Keratinocyte (primary cell): ENCODE results near the gene ZNF564. TPM values are rescaled to one million over a fixed set of nuclear protein-coding genes. Genes with fewer than 3 reads are reported as not detected.

Source experiments
- DNase-seq: peaks from one replicate; pipeline ENCODE4 v3.0.0-alpha.2; 2011; ENCODE audit warnings: low read depth, missing footprints, low spot score
- FAIRE-seq: peaks from 2 replicates; lab custom pipeline; 2011; peaks lifted over from hg19 to GRCh38; lab: Jason Lieb, UNC
- H2AFZ ChIP-seq: 2 replicates; pipeline ENCODE4 v1.6.0; 2012; ENCODE audit warnings: low read length, control low read depth, inconsistent platforms; ENCODE audit not compliant: control insufficient read depth
- H3K27ac ChIP-seq: 2 replicates; pipeline ENCODE4 v1.5.1; 2011; ENCODE audit warnings: low read length; ENCODE audit not compliant: control insufficient read depth, insufficient read depth
- H3K27me3 ChIP-seq: 3 replicates; pipeline ENCODE4 v1.6.0; 2011; ENCODE audit warnings: low read length; ENCODE audit not compliant: control insufficient read depth, insufficient read depth; ENCODE audit errors: extremely low read depth
- H3K36me3 ChIP-seq, 2 experiments: 2 replicates in 1 of 2; 3 replicates in 1 of 2; pipeline ENCODE4 v1.5.1; 2011; ENCODE audit warnings: low read length in 2 of 2, mild to moderate bottlenecking in 1 of 2; ENCODE audit not compliant: control insufficient read depth in 2 of 2, insufficient read depth in 2 of 2; ENCODE audit errors: extremely low read depth in 1 of 2
- H3K4me1 ChIP-seq: 3 replicates; pipeline ENCODE4 v1.5.1; 2011; ENCODE audit warnings: low read length; ENCODE audit not compliant: control insufficient read depth, insufficient read depth; ENCODE audit errors: extremely low read depth
- H3K4me2 ChIP-seq: 3 replicates; pipeline ENCODE4 v1.6.0; 2011; ENCODE audit warnings: low read depth, low read length; ENCODE audit not compliant: control insufficient read depth, insufficient read depth; ENCODE audit errors: extremely low read depth
- H3K4me3 ChIP-seq, 3 experiments: fragments of 200-600 bp in 1 of 3; sonication (generic) in 1 of 3; 2 replicates in 2 of 3; 3 replicates in 1 of 3; pipeline ENCODE4 v1.5.1; 2011 to 2016; ENCODE audit warnings: low read length in 3 of 3, mild to moderate bottlenecking in 3 of 3, control low read depth in 2 of 3, inconsistent platforms in 1 of 3, low read depth in 1 of 3, mixed read lengths in 1 of 3, mixed run types in 1 of 3, moderate library complexity in 1 of 3; ENCODE audit not compliant: control insufficient read depth in 2 of 3, insufficient read depth in 2 of 3; ENCODE audit errors: extremely low read depth in 1 of 3
- H3K79me2 ChIP-seq: 2 replicates; pipeline ENCODE4 v1.6.0; 2012; ENCODE audit warnings: low read length; ENCODE audit not compliant: control insufficient read depth, insufficient read depth
- H3K9ac ChIP-seq: 3 replicates; pipeline ENCODE4 v1.6.0; 2011; ENCODE audit warnings: low read length; ENCODE audit not compliant: control insufficient read depth, insufficient read depth; ENCODE audit errors: extremely low read depth
- H3K9me1 ChIP-seq: 3 replicates; pipeline ENCODE4 v1.6.0; 2011; ENCODE audit warnings: low read length; ENCODE audit not compliant: control insufficient read depth, insufficient read depth; ENCODE audit errors: extremely low read depth
- H3K9me3 ChIP-seq: 2 replicates; pipeline ENCODE4 v1.5.1; 2012; ENCODE audit warnings: low read depth, low read length; ENCODE audit not compliant: control insufficient read depth
- H4K20me1 ChIP-seq: 3 replicates; pipeline ENCODE4 v1.6.0; 2011; ENCODE audit warnings: low read length; ENCODE audit not compliant: control insufficient read depth, insufficient read depth; ENCODE audit errors: extremely low read depth
- CTCF ChIP-seq, 3 experiments: IDR thresholded peaks in 1 of 3; conservative IDR thresholded peaks in 1 of 3; optimal IDR thresholded peaks in 1 of 3; 2 replicates in 2 of 3; 3 replicates in 1 of 3; pipeline versions ENCODE3 to v1.5.1; 2011; ENCODE audit warnings: low read length in 3 of 3, mild to moderate bottlenecking in 3 of 3, moderate library complexity in 2 of 3, control low read depth in 1 of 3, inconsistent platforms in 1 of 3; ENCODE audit not compliant: insufficient read depth in 2 of 3; ENCODE audit errors: extremely low read depth in 1 of 3
- EZH2 ChIP-seq: IDR thresholded peaks from one replicate; pipeline ENCODE4 v1.6.1; 2012; ENCODE audit warnings: inconsistent platforms, mild to moderate bottlenecking, low read length, moderate library complexity
- dilution Hi-C: fragments of 300-500 bp; cut with MboI; formaldehyde crosslinking; loops from one replicate; pipeline ENCODE4 v1.7.0; 2020; ENCODE audit warnings: low sequenced_read_pairs; ENCODE audit not compliant: extremely low pct_ligation_motif_present
- polyA plus RNA-seq, 5 experiments: library from polyadenylated mRNA; depleted of rRNA in 3 of 5; stranded (reverse) in 3 of 5; stranded (forward) in 1 of 5; unstranded in 1 of 5; fragments of >200 nt; gene quantifications; 1 replicate in 1 of 5; 2 replicates in 3 of 5; 3 replicates in 1 of 5; pipeline versions ENCODE4 v1.2.1 to v1.2.3, GENCODE V29; 2011 to 2012; ENCODE audit warnings: missing spikeins in 2 of 5, low read depth in 1 of 5, low replicate concordance in 1 of 5

Gene ZNF564
- polyA plus RNA-seq, 1 donor (not counting 4 experiments of a cell fraction or from before 2014, with no cell fraction given): 3.5 TPM

GRCh38 chr19:12513531-12514061 is 37.7 kb downstream of the ZNF564 start:
- H3K36me3 ChIP-seq: no peaks in the 10 kb centered on the region
- H3K9ac ChIP-seq: no peak overlapping the region
- TF ChIP-seq CTCF (optimal IDR thresholded peaks at IDR 0.05 in 1 of 3, IDR thresholded peaks at IDR 0.05 in 1 of 3, conservative IDR thresholded peaks at IDR 0.05 in 1 of 3; ENCODE audit: extremely low read depth in 1 of 3, insufficient read depth in 2 of 3, low read length in 3 of 3) (peak in 1 of 3 experiments; percentile 11), EZH2 (no peak)
- no peak for DNase-seq
- no peaks in the 10 kb centered on the region for H3K9me1 ChIP-seq
- H3K4me2 ChIP-seq: no peak overlapping the region
- FAIRE-seq: no peak
- no peaks in the 10 kb centered on the region for H3K27me3 ChIP-seq
- no peak overlapping the region for H3K27ac ChIP-seq
- no peaks in the 10 kb centered on the region for H3K79me2 ChIP-seq
- H3K4me3 ChIP-seq: no peak overlapping the region
- no peaks in the 10 kb centered on the region for H3K4me1 ChIP-seq
- no peak overlapping the region for H2AFZ ChIP-seq
- dilution Hi-C loops: no loop called here
- H4K20me1 ChIP-seq: no peaks in the 10 kb centered on the region
- peaks cover 3% of the 10 kb centered on the region for H3K9me3 ChIP-seq

GRCh38 chr19:12497032-12497431 is 54.2 kb downstream of the ZNF564 start:
- H3K9me1 ChIP-seq: no peaks in the 10 kb centered on the region
- no peaks in the 10 kb centered on the region for H3K36me3 ChIP-seq
- DNase-seq: no peak
- H3K27me3 ChIP-seq: no peaks in the 10 kb centered on the region
- H3K4me1 ChIP-seq: peaks cover 7% of the 10 kb centered on the region
- no peak overlapping the region for H3K4me3 ChIP-seq
- H3K79me2 ChIP-seq: no peaks in the 10 kb centered on the region
- H4K20me1 ChIP-seq: no peaks in the 10 kb centered on the region
- H3K4me2 ChIP-seq: no peak overlapping the region
- H2AFZ ChIP-seq: no peak overlapping the region
- no peak overlapping the region for H3K9ac ChIP-seq
- TF ChIP-seq EZH2 (no peak), CTCF (optimal IDR thresholded peaks at IDR 0.05 in 1 of 3, IDR thresholded peaks at IDR 0.05 in 1 of 3, conservative IDR thresholded peaks at IDR 0.05 in 1 of 3; ENCODE audit: extremely low read depth in 1 of 3, insufficient read depth in 2 of 3, low read length in 3 of 3) (no peak)
- dilution Hi-C loops: no loop called here
- no peak overlapping the region for H3K27ac ChIP-seq
- H3K9me3 ChIP-seq: no peaks in the 10 kb centered on the region
- FAIRE-seq: no peak
